COLO668 (cell line): Measurements from ENCODE around the gene PLLP.
"Not testable (repeated sequence)": the region's sequence is repeated elsewhere in the genome, so short reads cannot be mapped to it uniquely, and the experiment has no call there.

Experiments
- DNase-seq: peaks from one replicate; lab custom pipeline; 2025; ENCODE audit not compliant: unreplicated experiment; lab: John Stamatoyannopoulos, UW

PLLP gene

GRCh38 chr16:57275946-57276345 lies 8.5 kb downstream of the PLLP start:
- not testable (repeated sequence) for DNase-seq

GRCh38 chr16:57273826-57274225 lies 10.6 kb downstream of the PLLP start:
- DNase-seq, result no peak

GRCh38 chr16:57273359-57273758 lies 11.1 kb downstream of the PLLP start:
- DNase-seq, result no peak

GRCh38 chr16:57271867-57272495 lies 12.5 kb downstream of the PLLP start:
- DNase-seq, result no peak

GRCh38 chr16:57271063-57271345 lies 13.5 kb downstream of the PLLP start:
- DNase-seq, result no peak

GRCh38 chr16:57270221-57271062 lies 14.0 kb downstream of the PLLP start:
- no peak for DNase-seq

GRCh38 chr16:57268804-57269800 lies 15.4 kb downstream of the PLLP start:
- DNase-seq, result no peak

GRCh38 chr16:57267343-57267742 lies 17.1 kb downstream of the PLLP start:
- not testable (repeated sequence) for DNase-seq

GRCh38 chr16:57266531-57267260 lies 17.8 kb downstream of the PLLP start:
- no peak for DNase-seq

GRCh38 chr16:57265850-57266530 lies 18.5 kb downstream of the PLLP start:
- peak; percentile 59 for DNase-seq

- peak; percentile 86 for DNase-seq
Measured at GRCh38 chr16:57264950-57265371, 19.5 kb downstream of the PLLP start.

- no peak for DNase-seq
Measured at GRCh38 chr16:57264381-57264780, 20.1 kb downstream of the PLLP start.

- DNase-seq, result no peak
Measured at GRCh38 chr16:57263541-57264351, 20.7 kb downstream of the PLLP start.

- DNase-seq, result no peak
Measured at GRCh38 chr16:57262841-57263540, 21.5 kb downstream of the PLLP start.

- DNase-seq, result no peak
Measured at GRCh38 chr16:57261806-57262205, 22.7 kb downstream of the PLLP start.

GRCh38 chr16:57260294-57260929 lies 24.1 kb downstream of the PLLP start:
- DNase-seq, result no peak

GRCh38 chr16:57258910-57259475 lies 25.5 kb downstream of the PLLP start:
- no peak for DNase-seq
